H1 (cell line): Measurements from ENCODE around the gene UNC5B. TPM values are rescaled to one million over a fixed set of nuclear protein-coding genes. Genes with fewer than 3 reads are reported as not detected.

Experiments
- polyA plus RNA-seq, 7 experiments: library from polyadenylated mRNA; depleted of rRNA in 3 of 7; stranded (reverse) in 5 of 7; unstranded in 2 of 7; fragments of >200 nt in 5 of 7; fragments of 200-250 nt in 2 of 7; gene quantifications; 1 replicate in 5 of 7; 2 replicates in 1 of 7; 4 replicates in 1 of 7; pipeline versions ENCODE4 v1.2.1 to v1.2.3, GENCODE V29; 2011 to 2013; ENCODE audit warnings: missing spikeins in 2 of 7, mixed read lengths in 2 of 7
- total RNA-seq: library from RNA; stranded (reverse); fragmentation: NEBNext Ultra II Directional; extraction: Animal tissue kit (Norgen Biotek cat#: 25700); gene quantifications from 2 replicates; pipeline ENCODE4 v1.2.1, GENCODE V29; 2021
- TF ChIP-seq, protein P1 (sequence below): IDR thresholded peaks from 2 replicates; pipeline ENCODE4 v1.6.1; 2012; ENCODE audit warnings: low read length, inconsistent platforms

UNC5B gene
- total and polyA plus RNA-seq, 2 of the 8 experiments (the other 6 are each of a cell fraction or from before 2014, with no cell fraction given) = 27.9 to 31.8 TPM

DNA sequence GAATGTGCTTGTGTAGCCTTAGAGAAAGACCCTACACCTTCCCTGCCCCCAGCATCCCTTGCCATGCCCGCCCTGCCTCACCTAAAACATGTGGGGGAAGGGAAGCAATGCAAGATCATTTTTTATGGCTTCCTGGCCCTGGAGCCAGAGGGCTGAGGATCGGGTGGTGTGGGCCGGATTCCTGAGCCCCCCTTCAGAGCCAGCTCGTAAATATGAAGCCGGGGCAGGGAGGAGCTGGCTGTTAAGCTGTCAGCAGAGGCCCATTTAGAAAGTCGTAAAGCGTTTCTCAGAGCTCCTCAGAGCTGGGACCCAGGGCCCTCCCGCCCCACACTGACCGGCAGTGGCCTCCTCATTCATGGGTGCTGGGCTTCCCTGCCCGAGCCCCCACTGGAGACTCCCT is 23.9 kb downstream of the UNC5B start (continued):
- TF ChIP-seq, protein P1, sequence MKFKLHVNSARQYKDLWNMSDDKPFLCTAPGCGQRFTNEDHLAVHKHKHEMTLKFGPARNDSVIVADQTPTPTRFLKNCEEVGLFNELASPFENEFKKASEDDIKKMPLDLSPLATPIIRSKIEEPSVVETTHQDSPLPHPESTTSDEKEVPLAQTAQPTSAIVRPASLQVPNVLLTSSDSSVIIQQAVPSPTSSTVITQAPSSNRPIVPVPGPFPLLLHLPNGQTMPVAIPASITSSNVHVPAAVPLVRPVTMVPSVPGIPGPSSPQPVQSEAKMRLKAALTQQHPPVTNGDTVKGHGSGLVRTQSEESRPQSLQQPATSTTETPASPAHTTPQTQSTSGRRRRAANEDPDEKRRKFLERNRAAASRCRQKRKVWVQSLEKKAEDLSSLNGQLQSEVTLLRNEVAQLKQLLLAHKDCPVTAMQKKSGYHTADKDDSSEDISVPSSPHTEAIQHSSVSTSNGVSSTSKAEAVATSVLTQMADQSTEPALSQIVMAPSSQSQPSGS = no peak
